ENCODE results near the gene GART. TPM values are rescaled to one million over a fixed set of nuclear protein-coding genes. Genes with fewer than 3 reads are reported as not detected.
"Not testable (repeated sequence)": the region's sequence is repeated elsewhere in the genome, so short reads cannot be mapped to it uniquely, and the experiment has no call there.

GART gene
- total RNA-seq, 1 experiment from 2014 or later = 132 TPM

DNA sequence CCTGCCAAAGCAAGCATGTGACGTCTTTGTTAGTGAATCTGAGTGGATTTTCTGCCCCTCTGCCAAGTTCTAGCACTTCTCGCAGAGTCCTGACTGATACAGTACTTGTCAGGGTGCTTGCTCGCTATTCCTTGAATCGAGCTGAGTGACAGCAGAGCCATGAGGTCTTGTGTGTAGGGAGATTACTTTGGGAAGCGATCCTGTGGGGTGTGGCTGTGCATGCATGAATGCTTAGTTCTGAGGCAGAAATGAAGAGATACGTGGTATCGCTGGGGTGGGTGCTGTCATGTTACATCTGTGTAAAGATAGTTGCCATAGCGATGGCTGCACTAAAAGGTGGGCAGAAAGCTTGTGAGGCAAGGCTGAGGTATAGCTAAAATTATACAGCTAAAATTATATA lies 31.1 kb downstream of the GART start:
- no peaks in the 10 kb centered on the region for H3K27me3 ChIP-seq (ENCODE audit: control insufficient read depth, insufficient read depth, low read length)
- H3K4me1 ChIP-seq (ENCODE audit: control insufficient read depth, insufficient read depth, low read length) = no peaks in the 10 kb centered on the region
- ATAC-seq (no peak), DNase-seq (ENCODE audit: low read depth, low spot score) (no peak)
- H3K36me3 ChIP-seq (ENCODE audit: control insufficient read depth, insufficient read depth, low read length) = peaks cover 11% of the 10 kb centered on the region
- H3K9me3 ChIP-seq (ENCODE audit: control insufficient read depth, insufficient read depth, low read depth, low read length) = no peaks in the 10 kb centered on the region
- H3K27ac ChIP-seq (ENCODE audit: low read length) = no peak overlapping the region
- in situ Hi-C loops (cut with HindIII; ENCODE audit: low pct_unique_long_range_greater_than_20kb, low sequenced_read_pairs) (no loop called here), intact Hi-C loops (cut with micrococcal nuclease; ENCODE audit: unreplicated experiment) (no loop called here)
- ChIA-PET POLR2A (no interaction called here), CTCF (no interaction called here)
- no peak overlapping the region for H3K4me3 ChIP-seq (ENCODE audit: low read depth in 2 of 2, low read length in 2 of 2)
- BruUV-seq (replicated peaks) = no TSS peak
- TF ChIP-seq, protein P1, sequence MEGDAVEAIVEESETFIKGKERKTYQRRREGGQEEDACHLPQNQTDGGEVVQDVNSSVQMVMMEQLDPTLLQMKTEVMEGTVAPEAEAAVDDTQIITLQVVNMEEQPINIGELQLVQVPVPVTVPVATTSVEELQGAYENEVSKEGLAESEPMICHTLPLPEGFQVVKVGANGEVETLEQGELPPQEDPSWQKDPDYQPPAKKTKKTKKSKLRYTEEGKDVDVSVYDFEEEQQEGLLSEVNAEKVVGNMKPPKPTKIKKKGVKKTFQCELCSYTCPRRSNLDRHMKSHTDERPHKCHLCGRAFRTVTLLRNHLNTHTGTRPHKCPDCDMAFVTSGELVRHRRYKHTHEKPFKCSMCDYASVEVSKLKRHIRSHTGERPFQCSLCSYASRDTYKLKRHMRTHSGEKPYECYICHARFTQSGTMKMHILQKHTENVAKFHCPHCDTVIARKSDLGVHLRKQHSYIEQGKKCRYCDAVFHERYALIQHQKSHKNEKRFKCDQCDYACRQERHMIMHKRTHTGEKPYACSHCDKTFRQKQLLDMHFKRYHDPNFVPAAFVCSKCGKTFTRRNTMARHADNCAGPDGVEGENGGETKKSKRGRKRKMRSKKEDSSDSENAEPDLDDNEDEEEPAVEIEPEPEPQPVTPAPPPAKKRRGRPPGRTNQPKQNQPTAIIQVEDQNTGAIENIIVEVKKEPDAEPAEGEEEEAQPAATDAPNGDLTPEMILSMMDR (IDR thresholded peaks at IDR 0.05) = no peak
- TF ChIP-seq, protein P2, sequence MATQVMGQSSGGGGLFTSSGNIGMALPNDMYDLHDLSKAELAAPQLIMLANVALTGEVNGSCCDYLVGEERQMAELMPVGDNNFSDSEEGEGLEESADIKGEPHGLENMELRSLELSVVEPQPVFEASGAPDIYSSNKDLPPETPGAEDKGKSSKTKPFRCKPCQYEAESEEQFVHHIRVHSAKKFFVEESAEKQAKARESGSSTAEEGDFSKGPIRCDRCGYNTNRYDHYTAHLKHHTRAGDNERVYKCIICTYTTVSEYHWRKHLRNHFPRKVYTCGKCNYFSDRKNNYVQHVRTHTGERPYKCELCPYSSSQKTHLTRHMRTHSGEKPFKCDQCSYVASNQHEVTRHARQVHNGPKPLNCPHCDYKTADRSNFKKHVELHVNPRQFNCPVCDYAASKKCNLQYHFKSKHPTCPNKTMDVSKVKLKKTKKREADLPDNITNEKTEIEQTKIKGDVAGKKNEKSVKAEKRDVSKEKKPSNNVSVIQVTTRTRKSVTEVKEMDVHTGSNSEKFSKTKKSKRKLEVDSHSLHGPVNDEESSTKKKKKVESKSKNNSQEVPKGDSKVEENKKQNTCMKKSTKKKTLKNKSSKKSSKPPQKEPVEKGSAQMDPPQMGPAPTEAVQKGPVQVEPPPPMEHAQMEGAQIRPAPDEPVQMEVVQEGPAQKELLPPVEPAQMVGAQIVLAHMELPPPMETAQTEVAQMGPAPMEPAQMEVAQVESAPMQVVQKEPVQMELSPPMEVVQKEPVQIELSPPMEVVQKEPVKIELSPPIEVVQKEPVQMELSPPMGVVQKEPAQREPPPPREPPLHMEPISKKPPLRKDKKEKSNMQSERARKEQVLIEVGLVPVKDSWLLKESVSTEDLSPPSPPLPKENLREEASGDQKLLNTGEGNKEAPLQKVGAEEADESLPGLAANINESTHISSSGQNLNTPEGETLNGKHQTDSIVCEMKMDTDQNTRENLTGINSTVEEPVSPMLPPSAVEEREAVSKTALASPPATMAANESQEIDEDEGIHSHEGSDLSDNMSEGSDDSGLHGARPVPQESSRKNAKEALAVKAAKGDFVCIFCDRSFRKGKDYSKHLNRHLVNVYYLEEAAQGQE (IDR thresholded peaks at IDR 0.05; ENCODE audit: insufficient read depth in 1 of 2, low read depth in 2 of 2, low read length in 1 of 2) = no peak
- TF ChIP-seq TCF7L2 (IDR thresholded peaks at IDR 0.05; ENCODE audit: low read depth, low read length) (no peak), POLR2AphosphoS5 (IDR thresholded peaks at IDR 0.05; ENCODE audit: low read depth, low read length) (no peak)

DNA sequence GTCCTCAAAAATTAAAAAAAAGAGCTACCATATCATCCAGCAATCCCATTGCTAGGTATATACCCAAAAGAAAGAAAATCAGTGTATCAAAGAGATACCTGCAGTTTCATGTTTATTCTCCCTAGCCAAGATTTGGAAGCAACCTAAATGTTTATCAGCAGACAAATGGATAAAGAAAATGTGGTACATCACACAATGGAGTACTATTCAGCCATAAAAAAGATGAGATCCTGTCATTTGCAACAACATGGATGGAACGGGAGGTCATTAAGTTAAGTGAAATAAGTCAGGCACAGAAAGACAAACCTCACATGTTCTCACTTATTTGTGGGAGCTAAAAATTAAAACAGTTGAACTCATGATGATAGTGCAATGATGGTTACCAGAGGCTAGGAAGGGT lies 34.9 kb downstream of the GART start:
- BruUV-seq (replicated peaks); H3K9me3 ChIP-seq (ENCODE audit: control insufficient read depth, insufficient read depth, low read depth, low read length); in situ Hi-C loops (cut with HindIII; ENCODE audit: low pct_unique_long_range_greater_than_20kb, low sequenced_read_pairs); H3K27me3 ChIP-seq (ENCODE audit: control insufficient read depth, insufficient read depth, low read length); H3K27ac ChIP-seq (ENCODE audit: low read length); H3K4me3 ChIP-seq (ENCODE audit: low read depth in 2 of 2, low read length in 2 of 2); CTCF ChIA-PET; intact Hi-C loops (cut with micrococcal nuclease; ENCODE audit: unreplicated experiment); POLR2A ChIA-PET; DNase-seq (ENCODE audit: low read depth, low spot score); ATAC-seq; H3K4me1 ChIP-seq (ENCODE audit: control insufficient read depth, insufficient read depth, low read length): not testable (repeated sequence)
- H3K36me3 ChIP-seq (ENCODE audit: control insufficient read depth, insufficient read depth, low read length) = peaks cover 13% of the 10 kb centered on the region

DNA sequence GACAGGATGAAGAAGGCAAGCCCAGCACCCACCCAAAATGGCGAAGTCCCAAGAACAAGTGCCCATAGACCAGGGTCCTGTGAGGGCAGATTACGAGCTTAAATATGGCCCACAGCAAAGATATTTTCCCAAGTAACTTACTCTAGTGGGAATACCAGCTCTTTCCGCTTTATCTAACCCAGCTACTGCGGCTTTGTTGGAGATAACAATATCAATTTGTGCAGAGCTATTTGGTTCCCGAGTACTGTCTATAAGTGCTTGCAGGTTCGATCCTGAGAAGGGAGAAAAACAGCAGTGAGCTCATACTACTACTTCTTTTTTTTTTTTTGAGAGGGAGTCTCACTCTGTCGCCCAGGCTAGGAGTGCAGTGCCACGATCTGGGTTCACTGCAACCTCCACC lies 36.1 kb downstream of the GART start:
- peaks cover 7% of the 10 kb centered on the region for H3K36me3 ChIP-seq (ENCODE audit: control insufficient read depth, insufficient read depth, low read length)
- no peak overlapping the region for H3K27ac ChIP-seq (ENCODE audit: low read length)
- ChIA-PET CTCF (no interaction called here), POLR2A (interaction anchor here (0.6 kb wide), 1 partner anchor 83 kb away, joined by 9 read pairs; no protein-coding TSS in a partner anchor)
- in situ Hi-C loops (cut with HindIII; ENCODE audit: low pct_unique_long_range_greater_than_20kb, low sequenced_read_pairs) = no loop called here
- H3K4me3 ChIP-seq (ENCODE audit: low read depth in 2 of 2, low read length in 2 of 2) = no peak overlapping the region
- DNase-seq (ENCODE audit: low read depth, low spot score) = no peak
- no peak for ATAC-seq
- no peaks in the 10 kb centered on the region for H3K9me3 ChIP-seq (ENCODE audit: control insufficient read depth, insufficient read depth, low read depth, low read length)
- H3K4me1 ChIP-seq (ENCODE audit: control insufficient read depth, insufficient read depth, low read length) = no peaks in the 10 kb centered on the region
- TF ChIP-seq, protein P1 (IDR thresholded peaks at IDR 0.05) = no peak
- TF ChIP-seq, protein P2 (IDR thresholded peaks at IDR 0.05; ENCODE audit: insufficient read depth in 1 of 2, low read depth in 2 of 2, low read length in 1 of 2) = no peak
- TF ChIP-seq TCF7L2 (IDR thresholded peaks at IDR 0.05; ENCODE audit: low read depth, low read length) (no peak), SIN3A (IDR thresholded peaks at IDR 0.05; ENCODE audit: borderline replicate concordance, insufficient read depth, low read depth, low read length) (no peak)
- H3K27me3 ChIP-seq (ENCODE audit: control insufficient read depth, insufficient read depth, low read length) = no peaks in the 10 kb centered on the region
- no TSS peak for BruUV-seq (replicated peaks)
- intact Hi-C loops (cut with micrococcal nuclease; ENCODE audit: unreplicated experiment) = no loop called here

All from Panc1 (cell line).